Left lobe of liver (tissue), 1 donor: Measurements from ENCODE around the gene GLB1L. TPM values are rescaled to one million over a fixed set of nuclear protein-coding genes. Genes with fewer than 3 reads are reported as not detected.

Source experiments
- total RNA-seq: library from RNA; stranded (reverse); gene quantifications from one replicate; pipeline ENCODE4 v1.2.1, GENCODE V29; 2021
- donor health status: DM: no; HTN: yes; CAD: no.

GLB1L gene
- total RNA-seq, 1 donor from 2014 or later, result 3.1 TPM

Other genes with a start within 250 kb of the GLB1L start
- 0.05 TPM for gene CFAP65, start 203.9 kb downstream of the GLB1L start, total RNA-seq
- gene IHH, start 184.5 kb downstream of the GLB1L start, total RNA-seq, result 4.9 TPM
- gene NHEJ1, start 84.6 kb downstream of the GLB1L start, total RNA-seq, result 7.8 TPM
- gene SLC23A3, start 75.4 kb downstream of the GLB1L start, total RNA-seq, result 2.8 TPM
- gene CNPPD1, start 68.5 kb downstream of the GLB1L start, total RNA-seq, result 31.2 TPM
- gene RETREG2, start 67.2 kb downstream of the GLB1L start, total RNA-seq, result 54.8 TPM
- 28.6 TPM for gene ZFAND2B, start 38.7 kb downstream of the GLB1L start, total RNA-seq
- 53.5 TPM for gene ABCB6, start 26.5 kb downstream of the GLB1L start, total RNA-seq
- gene ATG9A, start 15.8 kb downstream of the GLB1L start, total RNA-seq, result 45.8 TPM
- gene ANKZF1, start 15.6 kb downstream of the GLB1L start, total RNA-seq, result 22.1 TPM
- gene STK16, start within 50 bp of the GLB1L start, total RNA-seq, result 24.4 TPM
- not detected for gene TUBA4B, start 7.8 kb upstream of the GLB1L start, total RNA-seq
- gene TUBA4A, start 8.5 kb upstream of the GLB1L start, total RNA-seq, result 29.0 TPM
- 40.9 TPM for gene DNAJB2, start 33.9 kb upstream of the GLB1L start, total RNA-seq
- not detected for gene PTPRN, start 64.0 kb upstream of the GLB1L start, total RNA-seq
- not detected for gene RESP18, start 87.3 kb upstream of the GLB1L start, total RNA-seq
- 37.4 TPM for gene DNPEP, start 142.5 kb upstream of the GLB1L start, total RNA-seq
- 1.8 TPM for gene DES, start 172.9 kb upstream of the GLB1L start, total RNA-seq
- gene SPEG, start 189.4 kb upstream of the GLB1L start, total RNA-seq, result 1.5 TPM